Jurkat, Clone E6-1 (cell line): ENCODE results near the gene DKKL1.
"Not testable (repeated sequence)": the region's sequence is repeated elsewhere in the genome, so short reads cannot be mapped to it uniquely, and the experiment has no call there.

ENCODE experiments used
- DNase-seq: peaks from one replicate; pipeline ENCODE4 v3.0.0-alpha.2; 2011; ENCODE audit warnings: low read depth, low spot score
- H3K4me3 ChIP-seq: 2 replicates; pipeline ENCODE4 v1.5.1; 2011; ENCODE audit warnings: mild to moderate bottlenecking, low read length, control low read depth, moderate library complexity

Gene DKKL1

DNA sequence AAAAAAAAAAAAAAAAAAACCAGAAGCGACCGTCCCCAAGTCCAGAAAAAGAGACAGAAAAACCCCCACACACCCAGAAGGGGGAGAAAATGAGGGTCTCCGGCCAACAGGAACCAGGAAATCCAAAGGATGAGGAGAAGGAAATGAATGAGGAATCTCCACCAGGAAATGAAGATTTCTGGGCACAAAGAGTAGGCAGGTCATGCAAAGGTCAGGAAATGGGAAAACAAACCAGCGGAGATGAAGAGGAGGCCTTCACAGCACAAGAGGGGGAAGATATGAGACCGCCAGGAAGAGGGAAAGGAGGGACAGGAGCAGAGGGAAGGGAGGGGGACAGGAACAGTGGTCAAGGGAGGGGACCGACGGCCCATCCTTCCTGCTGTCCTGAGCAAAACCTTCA lies 7.3 kb upstream of the DKKL1 start:
- no peak for DNase-seq
- H3K4me3 ChIP-seq: no peak overlapping the region

DNA sequence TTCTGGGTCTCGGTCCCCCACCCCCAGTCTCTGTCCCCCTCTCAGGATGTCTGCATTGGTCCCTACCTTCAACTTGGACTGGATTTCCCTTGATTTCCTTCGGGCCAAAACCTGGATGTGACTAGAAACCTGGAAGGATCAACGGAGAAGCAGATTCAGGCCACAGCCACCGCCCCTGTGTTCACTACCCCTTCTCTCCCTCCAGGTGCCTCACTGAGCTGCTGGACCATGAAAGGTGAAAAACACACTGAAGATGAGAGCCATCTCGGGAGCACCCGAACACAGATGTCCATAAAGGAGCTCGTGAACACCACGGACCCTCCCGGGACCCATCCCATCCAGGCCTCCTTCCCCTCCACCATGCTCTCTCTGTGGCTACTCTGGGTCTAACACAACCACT lies 6.5 kb upstream of the DKKL1 start:
- H3K4me3 ChIP-seq: no peak overlapping the region
- no peak for DNase-seq

DNA sequence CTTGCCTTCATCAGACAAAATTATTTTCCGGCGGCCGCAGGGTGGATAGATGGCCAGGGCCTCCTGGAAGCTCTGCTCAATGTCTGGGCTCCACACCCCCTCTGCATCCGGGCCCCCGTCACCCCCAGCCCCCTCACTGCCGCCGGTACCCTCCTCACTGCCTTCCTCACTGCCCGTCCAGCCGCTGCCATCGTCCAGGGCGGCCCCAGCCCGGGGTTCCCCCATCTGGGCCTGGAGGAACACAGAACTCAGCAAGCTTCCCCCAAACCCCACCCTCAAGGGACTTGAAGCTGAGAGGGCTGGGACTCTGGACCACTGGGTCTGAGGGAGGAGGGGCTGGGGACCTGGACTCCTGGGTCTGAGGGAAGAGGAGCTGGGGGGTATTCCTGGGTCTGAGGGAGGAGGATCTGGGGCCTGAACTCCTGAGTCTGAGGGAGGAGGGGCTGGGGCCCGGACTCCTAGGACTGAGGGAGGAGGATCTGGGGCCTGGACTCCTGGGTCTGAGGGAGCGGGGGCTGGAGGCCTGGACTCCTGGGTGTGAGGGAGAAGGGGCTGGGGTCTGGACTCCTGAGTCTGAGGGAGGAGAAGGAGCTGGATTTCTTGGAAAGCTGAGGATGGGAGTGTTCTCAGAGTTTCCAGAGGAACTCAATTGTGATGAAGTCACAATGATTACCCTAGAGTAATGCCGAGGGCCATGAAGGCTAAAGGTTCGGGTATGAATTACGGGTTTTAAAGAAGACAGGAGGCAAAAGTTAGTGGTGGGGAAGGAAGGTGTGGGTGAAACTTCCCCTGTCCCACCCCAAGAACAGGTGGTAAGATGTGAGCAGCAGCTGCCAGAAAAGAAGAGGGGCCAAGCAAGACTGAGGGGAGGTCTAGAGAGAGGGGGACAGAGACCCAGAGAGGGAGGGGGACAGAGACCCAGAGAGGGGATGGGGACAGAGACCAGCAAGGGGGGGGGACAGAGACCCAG lies 3.5 kb upstream of the DKKL1 start:
- no peak overlapping the region for H3K4me3 ChIP-seq
- no peak for DNase-seq

DNA sequence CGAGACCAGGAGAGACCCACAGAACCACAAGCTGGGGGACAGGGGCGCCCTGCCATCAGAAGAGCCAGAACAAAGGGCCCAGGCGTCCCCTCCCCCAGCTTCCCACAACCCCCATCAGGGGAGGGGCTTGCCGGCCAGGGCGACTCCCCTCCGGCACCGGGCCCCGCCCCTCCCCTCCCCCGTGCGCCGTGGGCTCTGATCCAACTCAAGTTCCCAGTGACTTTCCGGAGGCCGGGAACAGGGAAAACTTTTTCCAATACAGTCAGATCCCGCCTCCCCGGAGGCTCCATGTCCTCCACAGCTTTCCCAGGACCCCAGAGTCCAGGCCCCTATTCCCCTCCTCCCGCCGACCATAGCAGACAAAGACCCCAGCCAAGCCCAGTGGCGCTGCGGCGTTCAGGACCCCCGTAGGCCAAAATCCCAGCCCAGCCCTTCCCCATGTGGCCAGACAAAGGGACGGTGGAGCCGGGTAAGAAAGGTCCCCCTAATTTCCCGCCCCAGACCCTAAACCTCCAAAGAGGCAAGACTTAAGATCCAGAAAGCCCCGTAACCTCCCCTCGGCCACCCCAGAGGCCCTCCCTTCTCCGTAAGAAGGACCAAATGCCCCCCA lies 2.1 kb upstream of the DKKL1 start:
- no peak overlapping the region for H3K4me3 ChIP-seq
- DNase-seq: no peak

DNA sequence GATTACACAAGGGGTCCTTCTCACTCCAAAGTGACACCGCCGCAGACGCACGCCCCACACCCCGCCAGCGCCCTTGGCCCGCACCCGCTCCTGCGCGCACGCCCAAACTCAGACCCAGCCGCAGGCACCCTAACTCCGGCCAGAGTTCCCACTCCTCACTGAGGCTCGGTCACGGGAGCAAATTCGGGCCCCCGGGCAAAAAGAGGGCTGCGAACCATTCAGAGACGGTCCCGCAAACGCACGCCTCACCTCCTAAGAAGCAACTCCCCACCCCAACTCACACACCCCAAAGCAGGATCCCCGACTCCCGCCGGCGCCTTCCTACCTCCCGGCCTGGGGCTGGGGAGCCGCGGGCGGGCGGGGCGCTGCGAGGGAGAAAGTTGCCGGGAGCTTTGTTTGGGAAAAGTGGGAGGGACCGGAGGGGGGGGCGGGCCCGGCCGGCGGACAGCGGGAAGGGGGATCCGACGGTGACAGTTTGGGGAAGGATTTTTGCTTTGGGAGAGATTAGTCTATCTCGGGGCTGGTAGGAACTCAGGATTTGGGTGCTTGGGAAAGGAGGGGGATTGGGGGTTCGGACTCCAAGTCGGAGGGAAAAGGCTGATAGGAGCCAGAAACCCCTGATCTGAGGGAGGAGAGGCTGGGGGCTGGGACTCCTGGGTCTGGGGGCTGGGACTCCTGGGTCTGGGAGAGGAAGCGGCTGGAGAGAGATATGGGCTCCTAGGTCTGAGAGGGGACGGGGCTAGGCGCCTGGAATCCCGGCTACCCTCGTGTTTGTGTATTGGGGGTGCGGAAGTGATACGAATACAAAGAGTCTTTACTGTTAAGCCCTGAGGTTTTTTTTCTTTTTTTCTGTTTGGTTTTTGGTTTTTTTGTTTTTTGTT lies 1.4 kb upstream of the DKKL1 start, which contains the start of gene TEAD2:
TSS of gene TEAD2 (minus strand) at position 369 of the 881 bp plus-strand sequence. CDS start 2,341 bp downstream, outside the sequence.
- no peak for DNase-seq
- no peak within 1 kb of the TSS for H3K4me3 ChIP-seq

GRCh38 chr19:49362929-49363267 lies 779 bp upstream of the DKKL1 start:
- DNase-seq: no peak
- H3K4me3 ChIP-seq: no peak overlapping the region

- no peak for DNase-seq
These were observed 533 bp downstream of the DKKL1 start for GRCh38 chr19:49364083-49364737.

GRCh38 chr19:49366110-49366509 lies 2.4 kb downstream of the DKKL1 start:
- no peak for DNase-seq
- H3K4me3 ChIP-seq: no peak overlapping the region

More at GRCh38 chr19:49364083-49364737, 533 bp downstream of the DKKL1 start:
- no peak overlapping the region for H3K4me3 ChIP-seq

DNA sequence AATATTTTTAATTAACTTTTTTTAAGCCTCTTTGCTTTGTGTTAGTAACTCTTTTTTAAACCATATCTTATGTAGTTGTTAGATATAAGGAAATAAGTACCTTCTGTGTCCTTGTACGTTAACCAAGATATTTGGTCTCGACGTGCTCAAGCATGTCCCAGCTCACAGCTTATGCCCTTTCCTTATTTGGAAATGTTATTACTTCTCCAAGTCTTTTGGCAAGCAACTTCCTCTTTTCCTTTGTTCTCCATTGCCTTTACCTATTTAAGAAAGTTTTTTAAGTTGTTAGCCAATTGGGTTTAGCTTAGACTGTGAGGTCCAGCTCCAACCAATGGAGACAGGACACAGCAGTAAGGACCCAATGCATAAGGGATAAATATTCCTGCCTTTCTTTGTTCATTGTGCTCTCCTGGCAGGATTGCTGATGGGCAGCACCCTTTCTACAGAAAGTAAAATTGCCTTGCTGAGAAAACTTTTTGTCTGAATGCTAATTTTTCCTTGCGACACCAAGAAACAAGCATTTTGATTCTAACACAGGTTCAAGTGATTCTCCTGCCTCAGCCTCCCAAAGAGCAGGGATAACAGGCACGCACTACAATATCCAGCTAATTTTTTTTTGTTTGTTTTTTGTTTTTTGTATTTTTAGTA lies 5.2 kb downstream of the DKKL1 start:
- no peak overlapping the region for H3K4me3 ChIP-seq
- no peak for DNase-seq

GRCh38 chr19:49371184-49371583 lies 7.5 kb downstream of the DKKL1 start:
- H3K4me3 ChIP-seq: no peak overlapping the region
- no peak for DNase-seq

- not testable (repeated sequence) for DNase-seq, H3K4me3 ChIP-seq
These were observed 9.5 kb downstream of the DKKL1 start for GRCh38 chr19:49373174-49373573.

DNA sequence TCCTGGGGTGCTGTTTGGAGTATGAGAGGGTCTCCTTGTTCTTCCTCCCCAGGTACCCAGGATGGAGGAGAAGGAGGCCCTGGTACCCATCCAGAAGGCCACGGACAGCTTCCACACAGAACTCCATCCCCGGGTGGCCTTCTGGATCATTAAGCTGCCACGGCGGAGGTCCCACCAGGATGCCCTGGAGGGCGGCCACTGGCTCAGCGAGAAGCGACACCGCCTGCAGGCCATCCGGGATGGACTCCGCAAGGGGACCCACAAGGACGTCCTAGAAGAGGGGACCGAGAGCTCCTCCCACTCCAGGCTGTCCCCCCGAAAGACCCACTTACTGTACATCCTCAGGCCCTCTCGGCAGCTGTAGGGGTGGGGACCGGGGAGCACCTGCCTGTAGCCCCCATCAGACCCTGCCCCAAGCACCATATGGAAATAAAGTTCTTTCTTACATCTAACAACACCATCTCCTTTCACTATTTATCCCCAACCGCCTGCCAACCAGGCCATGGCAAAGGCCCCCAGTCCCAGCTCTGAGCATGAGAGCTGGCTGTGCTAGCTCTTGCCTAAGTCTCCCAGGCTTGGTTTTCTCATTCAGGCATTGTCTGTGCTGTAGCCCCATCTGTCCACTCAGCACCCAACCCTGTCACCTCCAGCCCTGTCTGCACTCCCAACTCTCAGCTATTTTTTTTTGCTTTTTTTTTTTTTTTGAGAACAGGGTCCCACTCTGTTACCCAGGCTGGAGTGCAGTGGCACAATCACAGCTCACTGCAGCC lies 11.2 kb downstream of the DKKL1 start:
- no peak overlapping the region for H3K4me3 ChIP-seq
- DNase-seq: no peak

DNA sequence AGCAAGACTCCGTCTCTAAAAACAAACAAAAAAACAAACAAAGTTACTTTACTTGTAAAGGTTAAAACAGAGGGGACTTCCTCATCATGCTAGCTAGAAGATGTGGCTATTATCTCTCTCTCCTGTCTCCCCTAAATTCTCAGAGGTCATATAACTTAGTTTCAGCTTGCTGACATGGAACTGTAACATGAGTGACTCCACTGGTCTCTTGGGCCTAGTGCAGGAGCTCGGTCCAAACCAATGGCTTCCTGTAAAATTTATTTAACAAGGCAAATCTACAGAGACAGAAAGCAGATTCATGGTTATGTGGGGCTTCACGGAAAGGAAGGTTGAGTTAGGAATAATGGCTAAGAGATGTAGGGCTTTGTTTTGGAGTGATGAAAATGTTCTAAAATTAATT lies 14.8 kb downstream of the DKKL1 start:
- H3K4me3 ChIP-seq: no peak overlapping the region
- DNase-seq: no peak

DNA sequence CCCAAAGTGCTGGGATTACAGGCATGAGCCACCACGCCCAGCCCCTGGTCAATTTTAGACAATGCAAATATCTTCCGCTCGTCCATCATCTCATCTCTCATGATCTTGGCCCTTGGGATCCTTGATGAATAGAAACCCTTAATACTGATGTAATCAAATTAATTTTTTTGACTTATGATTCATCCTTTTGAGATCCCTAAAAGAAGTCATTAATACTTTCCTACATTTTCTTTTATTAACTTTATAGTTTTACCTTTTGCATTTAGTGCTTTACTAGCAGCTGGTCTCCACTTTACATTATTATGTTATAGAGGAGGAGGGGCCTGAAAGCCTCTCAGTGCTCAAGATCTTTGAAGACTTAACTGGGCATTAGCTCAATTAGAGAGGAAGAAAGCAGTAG lies 16.7 kb downstream of the DKKL1 start:
- DNase-seq: no peak
- H3K4me3 ChIP-seq: no peak overlapping the region

DNA sequence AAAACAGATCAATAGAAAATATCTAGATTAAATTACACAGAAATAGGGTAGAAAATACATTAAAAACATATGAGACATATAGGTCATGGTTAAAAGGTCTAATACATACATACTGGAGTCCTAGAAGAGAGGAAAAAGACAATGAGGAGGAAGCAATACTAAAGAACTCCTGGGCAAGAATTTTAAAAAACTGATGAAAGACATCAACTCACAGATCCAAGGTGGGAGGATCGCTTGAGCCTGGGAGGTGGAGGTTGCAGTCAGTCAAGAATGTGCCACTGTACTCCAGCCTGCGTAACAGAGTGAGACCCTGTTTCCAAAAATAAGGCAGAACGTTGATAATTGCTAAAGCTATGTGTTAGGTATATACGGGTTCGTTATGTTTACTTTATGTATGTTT lies 19.0 kb downstream of the DKKL1 start:
- DNase-seq: no peak
- H3K4me3 ChIP-seq: no peak overlapping the region

DNA sequence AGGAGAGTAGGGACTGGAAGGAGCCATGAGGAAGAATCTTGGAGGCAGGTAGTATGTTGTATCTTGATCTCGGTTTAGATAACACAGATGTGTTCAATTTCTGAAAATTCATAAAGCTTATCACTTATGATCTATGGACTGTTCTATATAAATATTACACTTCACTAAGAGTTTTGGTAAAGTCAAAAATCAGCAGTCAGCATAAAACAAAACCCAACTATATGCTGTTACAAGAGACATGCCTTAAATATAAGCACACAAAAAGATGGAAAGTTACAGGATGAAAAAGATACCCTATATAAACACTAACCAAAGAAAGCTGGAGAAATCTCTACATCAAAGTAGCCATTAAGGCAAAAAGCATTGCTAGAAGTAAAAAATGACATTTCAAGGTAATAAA lies 19.9 kb downstream of the DKKL1 start:
- H3K4me3 ChIP-seq: no peak overlapping the region
- no peak for DNase-seq

- no peak for DNase-seq
- H3K4me3 ChIP-seq: no peak within 1 kb of the TSS
These were observed 24.3 kb downstream of the DKKL1 start, which contains the start of gene KASH5 for GRCh38 chr19:49387936-49388372. Gene KASH5, plus strand, starts transcription at chr19:49388249. Its CDS starts 2,635 bp downstream, at chr19:49390884.

DNA sequence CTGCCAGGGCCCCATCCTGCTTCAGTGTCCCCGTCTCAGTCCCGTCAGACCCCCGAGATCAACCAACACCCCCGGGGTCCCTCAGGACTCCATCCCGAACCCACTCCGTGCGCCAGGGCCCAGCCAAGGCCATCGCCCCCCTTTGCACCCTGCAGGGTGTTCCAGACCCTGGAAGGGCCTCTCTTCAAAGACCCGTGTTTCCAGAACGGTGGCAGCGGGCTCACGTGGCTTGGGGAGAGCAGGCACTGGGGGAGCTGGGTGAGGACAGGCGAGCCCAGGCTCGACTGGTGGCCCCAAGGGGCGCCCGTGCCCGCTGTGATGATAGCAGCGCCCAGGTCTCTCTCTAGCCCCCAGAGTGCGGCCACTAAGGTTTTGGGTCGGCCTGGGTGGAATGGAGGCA lies 25.7 kb downstream of the DKKL1 start:
- H3K4me3 ChIP-seq: no peak overlapping the region
- no peak for DNase-seq
